HepG2 (cell line): ENCODE measurements around the gene PAPSS1. TPM values are rescaled to one million over a fixed set of nuclear protein-coding genes. Genes with fewer than 3 reads are reported as not detected.
A peak's percentile ranks its signal among the peaks of the same experiment; 100 is the strongest.
"Not testable (repeated sequence)": the region's sequence is repeated elsewhere in the genome, so short reads cannot be mapped to it uniquely, and the experiment has no call there.

ENCODE experiments used
- ATAC-seq: fragments of 200-7000 bp; cut with Tn5 transposase; 3 replicates; pipeline ENCODE4 v1.9.1; 2020; ENCODE audit warnings: mild to moderate bottlenecking, moderate library complexity
- BruUV-seq: library from RNA; stranded (reverse); fragments of 400-500 nt; replicated peaks from 2 replicates; lab custom pipeline; 2021; lab: Mats Ljungman, UMichigan
- CTCF ChIA-PET: fragments of 300-600 bp; formaldehyde crosslinking; extraction: SDS; loops from one replicate; lab custom pipeline; 2021; ENCODE audit warnings: low total read pairs, inconsistent platforms, low intra/inter-chr PET ratio; lab: Yijun Ruan, JAX
- POLR2A ChIA-PET: fragments of 350-600 bp; sonication (Branson Sonifier 250); formaldehyde crosslinking; loops from one replicate; lab custom pipeline; 2020; ENCODE audit warnings: antibody characterized with exemption, inconsistent platforms; lab: Yijun Ruan, JAX
- DNase-seq: peaks from one replicate; pipeline ENCODE4 v3.0.0-alpha.2; 2015; ENCODE audit warnings: low spot score
- FAIRE-seq: peaks from 3 replicates; lab custom pipeline; 2011; peaks lifted over from hg19 to GRCh38; lab: Jason Lieb, UNC
- H2AFZ ChIP-seq: one replicate; pipeline ENCODE4 v1.6.1; 2011; ENCODE audit warnings: low read length, inconsistent platforms
- H3K27ac ChIP-seq: fragments of 300-600 bp; 3 replicates; pipeline ENCODE4 v1.8.0; 2011; ENCODE audit warnings: mixed run types, mild to moderate bottlenecking, mixed read lengths, low read length, inconsistent platforms; ENCODE audit not compliant: insufficient read depth; ENCODE audit errors: extremely low read length
- H3K27me3 ChIP-seq, 2 experiments: fragments of 200-600 bp in 1 of 2; 2 replicates in 1 of 2; 3 replicates in 1 of 2; pipeline versions ENCODE4 v1.6.0 to v1.8.0; 2011; ENCODE audit warnings: low read length in 2 of 2, mild to moderate bottlenecking in 2 of 2, moderate library complexity in 2 of 2, inconsistent platforms in 1 of 2; ENCODE audit not compliant: insufficient read depth in 2 of 2, control insufficient read depth in 1 of 2
- H3K36me3 ChIP-seq, 2 experiments: fragments of 200-600 bp in 1 of 2; replicated peaks in 1 of 2; 2 replicates in 1 of 2; 3 replicates in 1 of 2; pipeline versions ENCODE4 v1.5.1 to v1.8.0; 2011; ENCODE audit warnings: low read length in 2 of 2, inconsistent platforms in 1 of 2; ENCODE audit not compliant: insufficient read depth in 2 of 2, control insufficient read depth in 1 of 2
- H3K4me1 ChIP-seq: 2 replicates; pipeline ENCODE4 v1.5.1; 2012; ENCODE audit warnings: low read length, inconsistent platforms; ENCODE audit not compliant: insufficient read depth
- H3K4me2 ChIP-seq: 2 replicates; pipeline ENCODE4 v1.6.0; 2011; ENCODE audit warnings: low read depth, low read length, inconsistent platforms
- H3K4me3 ChIP-seq, 3 experiments: fragments of 200-600 bp in 1 of 3; sonication (generic), shearing (Covaris generic) in 1 of 3; replicated peaks in 1 of 3; 2 replicates each; pipeline ENCODE4 v1.5.1; 2011 to 2016; ENCODE audit warnings: low read length in 3 of 3, inconsistent platforms in 2 of 3, low read depth in 2 of 3, mild to moderate bottlenecking in 2 of 3, control low read depth in 1 of 3, mixed read lengths in 1 of 3; ENCODE audit not compliant: insufficient read depth in 1 of 3
- H3K79me2 ChIP-seq: one replicate; pipeline ENCODE4 v1.6.1; 2011; ENCODE audit warnings: low read length, inconsistent platforms; ENCODE audit not compliant: insufficient read depth
- H3K9ac ChIP-seq: 2 replicates; pipeline ENCODE4 v1.6.0; 2011; ENCODE audit warnings: mild to moderate bottlenecking, low read depth, low read length, inconsistent platforms; ENCODE audit not compliant: insufficient read depth
- H3K9me3 ChIP-seq: 2 replicates; pipeline ENCODE4 v1.5.1; 2012; ENCODE audit warnings: mild to moderate bottlenecking, low read length
- H4K20me1 ChIP-seq: 2 replicates; pipeline ENCODE4 v1.6.0; 2011; ENCODE audit warnings: inconsistent platforms, mild to moderate bottlenecking, low read length, moderate library complexity; ENCODE audit not compliant: insufficient read depth
- AKAP8 ChIP-seq: sonication (generic); formaldehyde crosslinking; IDR thresholded peaks from 2 replicates; pipeline ENCODE4 v1.5.1; 2020; ENCODE audit warnings: mild to moderate bottlenecking, missing genetic modification reagents
- CREB1 ChIP-seq, 2 experiments: fragments of 450-650 bp in 1 of 2; IDR thresholded peaks; 2 replicates each; pipeline ENCODE4 v1.6.1; 2016 to 2017; ENCODE audit warnings: control low read depth in 1 of 2, mild to moderate bottlenecking in 1 of 2, missing compliant biosample characterization in 1 of 2, missing genetic modification characterization in 1 of 2
- FOSL2 ChIP-seq: sonication (generic); formaldehyde crosslinking; IDR thresholded peaks from 2 replicates; pipeline ENCODE4 v1.4.0; 2020; ENCODE audit warnings: missing genetic modification reagents
- HNRNPLL ChIP-seq: fragments of 200-400 bp; formaldehyde crosslinking; IDR thresholded peaks from 2 replicates; pipeline ENCODE4 v1.6.1; 2017; ENCODE audit warnings: mild to moderate bottlenecking, low read depth, low read length; ENCODE audit not compliant: poor library complexity, severe bottlenecking
- SOX6 ChIP-seq, 2 experiments: fragments of 450-650 bp in 1 of 2; sonication (generic) in 1 of 2; formaldehyde crosslinking in 1 of 2; IDR thresholded peaks; 2 replicates each; pipeline versions ENCODE4 v1.4.0 to v1.6.1; 2017 to 2020; ENCODE audit warnings: antibody characterized with exemption in 1 of 2, mild to moderate bottlenecking in 1 of 2, missing genetic modification reagents in 1 of 2
- WGBS: methylation state at CpG from one replicate; pipeline ENCODE4 v1.1.6; 2017; ENCODE audit warnings: low lambda C conversion rate; 5-methylcytosine and 5-hydroxymethylcytosine counted together
- in situ Hi-C: cut with HindIII; loops from 2 replicates; pipeline ENCODE4 v1.10.0; 2017; ENCODE audit warnings: low pct_unique_long_range_greater_than_20kb; ENCODE audit not compliant: extremely low pct_ligation_motif_present
- intact Hi-C: fragments of 100-400 bp; cut with micrococcal nuclease; formaldehyde crosslinking; loops from one replicate; pipeline ENCODE4 v1.10.0; 2022; ENCODE audit not compliant: unreplicated experiment
- polyA plus RNA-seq, 8 experiments: library from polyadenylated mRNA; depleted of rRNA in 3 of 8; stranded (reverse) in 7 of 8; unstranded in 1 of 8; fragments of >200 nt; fragmentation: Illumina TruSeq in 4 of 8; extraction: Trizol in 4 of 8; gene quantifications; 2 replicates each; pipeline versions ENCODE4 v1.2.1 to v1.2.3, GENCODE V29; 2011 to 2016; ENCODE audit warnings: low read depth in 4 of 8, missing spikeins in 1 of 8, mixed read lengths in 1 of 8; ENCODE audit not compliant: insufficient read depth in 1 of 8
- total RNA-seq, 5 experiments: library from RNA; depleted of rRNA; stranded (reverse); fragments of >200 nt; fragmentation: Illumina TruSeq; extraction: Trizol; gene quantifications; 2 replicates each; pipeline ENCODE4 v1.2.3, GENCODE V29; 2016; ENCODE audit warnings: low read depth in 1 of 5
- TF ChIP-seq, protein P1 (sequence below): sonication (generic); formaldehyde crosslinking; IDR thresholded peaks from 2 replicates; pipeline ENCODE4 v1.8.1; 2023; ENCODE audit warnings: mild to moderate bottlenecking, missing genetic modification reagents, borderline replicate concordance

The PAPSS1 gene
- total and polyA plus RNA-seq, 2 of the 13 experiments (the other 11 are each of a cell fraction or from before 2014, with no cell fraction given) = 105 to 126 TPM

DNA sequence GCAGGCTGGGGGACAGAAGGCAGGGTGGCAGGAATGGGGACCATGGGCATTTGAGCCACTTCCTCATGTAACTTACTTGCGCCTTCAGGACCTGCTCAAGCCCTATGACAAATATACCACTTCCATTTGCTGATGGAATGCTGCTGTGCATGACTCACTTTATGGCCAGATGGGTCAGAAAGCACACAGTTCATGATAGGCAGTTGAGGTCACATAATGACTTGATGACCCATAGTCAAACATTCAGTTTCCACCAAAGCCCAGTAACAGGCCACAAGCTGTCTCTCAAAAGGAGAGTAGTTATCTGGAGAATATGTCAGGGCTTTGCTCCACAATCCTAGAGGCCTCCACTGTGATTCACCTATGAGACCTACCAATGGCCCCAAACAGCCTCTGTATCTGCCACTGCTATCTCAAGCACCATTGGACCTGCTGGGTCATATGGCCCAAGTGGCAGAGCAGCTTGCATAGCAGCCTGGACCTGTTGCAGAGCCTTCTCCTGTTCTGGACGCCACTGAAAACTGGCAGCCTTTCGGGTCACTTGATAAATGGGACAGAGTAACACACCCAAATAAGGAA lies 5.3 kb upstream of the PAPSS1 start:
- BruUV-seq = no TSS peak
- intact Hi-C loops = no loop called here
- H3K9ac ChIP-seq = no peak overlapping the region
- no peak overlapping the region for H3K27ac ChIP-seq
- no peak overlapping the region for H3K4me3 ChIP-seq
- CTCF ChIA-PET = no interaction called here
- H3K4me1 ChIP-seq = peaks cover 10% of the 10 kb centered on the region
- no peaks in the 10 kb centered on the region for H4K20me1 ChIP-seq
- no peak for FAIRE-seq
- DNase-seq = peak; percentile 18
- no peak for ATAC-seq
- 20% methylated on average over 1 of the region's 3 CpGs for WGBS
- no peaks in the 10 kb centered on the region for H3K9me3 ChIP-seq
- H2AFZ ChIP-seq = no peak overlapping the region
- H3K36me3 ChIP-seq = no peaks in the 10 kb centered on the region
- no peaks in the 10 kb centered on the region for H3K27me3 ChIP-seq
- no peaks in the 10 kb centered on the region for H3K79me2 ChIP-seq
- TF ChIP-seq, protein P1, sequence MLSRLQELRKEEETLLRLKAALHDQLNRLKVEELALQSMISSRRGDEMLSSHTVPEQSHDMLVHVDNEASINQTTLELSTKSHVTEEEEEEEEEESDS = no peak
- TF ChIP-seq CREB1 (IDR thresholded peaks at IDR 0.05) (peak; percentile 45; the same call in 1 of the 2 replicates), CREB1 (CRISPR knock-in tag; IDR thresholded peaks at IDR 0.05) (no peak), AKAP8 (CRISPR knock-in tag) (no peak), HNRNPLL (no peak), SOX6 (IDR thresholded peaks at IDR 0.05) (no peak), SOX6 (CRISPR knock-in tag; IDR thresholded peaks at IDR 0.05) (no peak), FOSL2 (CRISPR knock-in tag) (peak; percentile 14; the same call in 1 of the 2 replicates)
- POLR2A ChIA-PET = no interaction called here
- H3K4me2 ChIP-seq = no peak overlapping the region
- in situ Hi-C loops = no loop called here

DNA sequence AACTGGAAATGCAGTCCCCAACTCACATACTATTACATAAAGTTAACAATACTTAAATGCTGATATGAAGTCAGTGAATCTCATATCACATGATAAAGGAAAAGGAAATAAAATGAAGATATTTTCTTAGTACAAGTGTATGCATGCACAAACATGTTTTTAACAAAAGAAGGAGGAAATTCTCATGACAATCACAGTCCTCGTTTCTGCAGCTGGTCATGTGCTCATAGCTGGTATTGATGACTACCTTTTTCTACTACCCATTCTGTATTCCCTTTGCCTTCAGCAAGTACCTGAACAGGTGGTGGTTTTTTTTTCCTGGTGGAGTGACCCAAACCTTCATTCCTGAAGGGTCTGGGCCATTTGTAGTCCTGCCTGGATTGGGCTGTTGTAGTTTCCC lies 3.3 kb upstream of the PAPSS1 start:
- H2AFZ ChIP-seq, DNase-seq, POLR2A ChIA-PET, CTCF ChIA-PET, H3K9me3 ChIP-seq, in situ Hi-C loops, H3K9ac ChIP-seq, FAIRE-seq, BruUV-seq, intact Hi-C loops, H3K4me3 ChIP-seq, H3K36me3 ChIP-seq, H3K27ac ChIP-seq, H4K20me1 ChIP-seq, H3K4me2 ChIP-seq, ATAC-seq, H3K27me3 ChIP-seq: not testable (repeated sequence)
- WGBS = 0% methylated on average over 1 of the region's 1 CpG
- Histone ChIP-seq H3K79me2 (peaks cover 13% of the 10 kb centered on the region), H3K4me1 (peaks cover 14% of the 10 kb centered on the region)
